ENCODE data around the gene VANGL1.
"Not testable (repeated sequence)": the region's sequence is repeated elsewhere in the genome, so short reads cannot be mapped to it uniquely, and the experiment has no call there.

GRCh38 chr1:115633606-115634005, 8.2 kb upstream of the VANGL1 start:
- not testable (repeated sequence) for TF ChIP-seq EZH2 (optimal IDR thresholded peaks at IDR 0.05; ENCODE audit: low read depth, low read length); EZH2phosphoT487 (IDR thresholded peaks at IDR 0.05; ENCODE audit: low read length)
- TF ChIP-seq, protein P1, sequence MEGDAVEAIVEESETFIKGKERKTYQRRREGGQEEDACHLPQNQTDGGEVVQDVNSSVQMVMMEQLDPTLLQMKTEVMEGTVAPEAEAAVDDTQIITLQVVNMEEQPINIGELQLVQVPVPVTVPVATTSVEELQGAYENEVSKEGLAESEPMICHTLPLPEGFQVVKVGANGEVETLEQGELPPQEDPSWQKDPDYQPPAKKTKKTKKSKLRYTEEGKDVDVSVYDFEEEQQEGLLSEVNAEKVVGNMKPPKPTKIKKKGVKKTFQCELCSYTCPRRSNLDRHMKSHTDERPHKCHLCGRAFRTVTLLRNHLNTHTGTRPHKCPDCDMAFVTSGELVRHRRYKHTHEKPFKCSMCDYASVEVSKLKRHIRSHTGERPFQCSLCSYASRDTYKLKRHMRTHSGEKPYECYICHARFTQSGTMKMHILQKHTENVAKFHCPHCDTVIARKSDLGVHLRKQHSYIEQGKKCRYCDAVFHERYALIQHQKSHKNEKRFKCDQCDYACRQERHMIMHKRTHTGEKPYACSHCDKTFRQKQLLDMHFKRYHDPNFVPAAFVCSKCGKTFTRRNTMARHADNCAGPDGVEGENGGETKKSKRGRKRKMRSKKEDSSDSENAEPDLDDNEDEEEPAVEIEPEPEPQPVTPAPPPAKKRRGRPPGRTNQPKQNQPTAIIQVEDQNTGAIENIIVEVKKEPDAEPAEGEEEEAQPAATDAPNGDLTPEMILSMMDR (IDR thresholded peaks at IDR 0.05; ENCODE audit: low read length) = not testable (repeated sequence)
